Activated CD8-positive, alpha-beta T cell treated with anti-CD3 and anti-CD28 coated beads for 36 hours (primary cell): Measurements from ENCODE around the gene MAPK13. TPM values are rescaled to one million over a fixed set of nuclear protein-coding genes. Genes with fewer than 3 reads are reported as not detected.
"Not testable (repeated sequence)": the region's sequence is repeated elsewhere in the genome, so short reads cannot be mapped to it uniquely, and the experiment has no call there.

Source experiments
- ATAC-seq: fragments of 200-7000 bp; cut with Tn5 transposase; one replicate; pipeline ENCODE4 v1.10.0; 2021; ENCODE audit warnings: mild to moderate bottlenecking, moderate library complexity
- CTCF ChIA-PET: fragments of 350-600 bp; sonication (Branson Sonifier 250); formaldehyde crosslinking; loops from one replicate; lab custom pipeline; 2021; ENCODE audit warnings: antibody characterized with exemption; lab: Charles Lee
- POLR2A ChIA-PET: fragments of 350-600 bp; sonication (Branson Sonifier 250); formaldehyde crosslinking; loops from one replicate; lab custom pipeline; 2021; ENCODE audit warnings: antibody characterized with exemption; lab: Charles Lee
- DNase-seq: peaks from one replicate; pipeline ENCODE4 v3.0.0-alpha.2; 2020
- H3K27ac Mint-ChIP-seq: one replicate; pipeline ENCODE4 v1.8.0; 2021; ENCODE audit warnings: mild to moderate bottlenecking, mixed read lengths
- H3K27me3 Mint-ChIP-seq: one replicate; pipeline ENCODE4 v1.8.0; 2021; ENCODE audit warnings: mixed read lengths
- H3K36me3 Mint-ChIP-seq: one replicate; pipeline ENCODE4 v1.8.0; 2021; ENCODE audit warnings: low read depth, mixed read lengths
- H3K4me1 Mint-ChIP-seq: one replicate; pipeline ENCODE4 v1.8.0; 2021; ENCODE audit warnings: low read depth, mixed read lengths
- H3K4me3 Mint-ChIP-seq: one replicate; pipeline ENCODE4 v1.8.0; 2021; ENCODE audit warnings: mild to moderate bottlenecking, moderate library complexity, mixed read lengths
- H3K9me3 Mint-ChIP-seq: one replicate; pipeline ENCODE4 v1.8.0; 2021; ENCODE audit warnings: mixed read lengths
- CTCF ChIP-seq: fragments of 200-600 bp; IDR thresholded peaks from one replicate; pipeline ENCODE4 v1.8.0; 2022; ENCODE audit warnings: antibody characterized with exemption, mild to moderate bottlenecking
- intact Hi-C: fragments of 100-400 bp; cut with micrococcal nuclease; formaldehyde crosslinking; loops from one replicate; pipeline ENCODE4 v1.10.0; 2022
- total RNA-seq, 2 experiments: library from RNA; stranded (reverse); gene quantifications; one replicate each; pipeline ENCODE4 v1.2.3, GENCODE V29; 2021

The MAPK13 gene
- total RNA-seq, 2 experiments from 2014 or later, result 60.4 to 60.9 TPM

- H3K4me1 Mint-ChIP-seq, result peaks cover 65% of the 10 kb centered on the region
- DNase-seq (no peak), ATAC-seq (no peak)
- ChIA-PET POLR2A (interaction anchor here (1.1 kb wide), 1 partner anchor 15 kb away, joined by 3 read pairs; no protein-coding TSS in a partner anchor), CTCF (interaction anchor here (1.1 to 1.8 kb wide), 3 partner anchors 19 to 100 kb away, joined by 3 to 6 read pairs (median 3); partner anchors contain the start of gene MAPK14)
- no peak overlapping the region for H3K27ac Mint-ChIP-seq
- no peak overlapping the region for H3K4me3 Mint-ChIP-seq
- no peaks in the 10 kb centered on the region for H3K27me3 Mint-ChIP-seq
- H3K36me3 Mint-ChIP-seq, result peaks cover 8% of the 10 kb centered on the region
- intact Hi-C loops, result loop anchor here (10.0 kb wide), 1 partner anchor 237 kb away; no protein-coding TSS in a partner anchor
- TF ChIP-seq CTCF, result no peak
- H3K9me3 Mint-ChIP-seq, result no peaks in the 10 kb centered on the region
Observed at GRCh38 chr6:36127462-36128016, 2.8 kb upstream of the MAPK13 start.

- H3K27me3 Mint-ChIP-seq, result no peaks in the 10 kb centered on the region
- ChIA-PET CTCF (no interaction called here), POLR2A (no interaction called here)
- H3K36me3 Mint-ChIP-seq, result peaks cover 13% of the 10 kb centered on the region
- H3K4me3 Mint-ChIP-seq, result peak overlapping the region; percentile 4
- no peak overlapping the region for H3K27ac Mint-ChIP-seq
- ATAC-seq (no peak), DNase-seq (no peak)
- intact Hi-C loops, result loop anchor here (10.0 kb wide), 1 partner anchor 237 kb away; no protein-coding TSS in a partner anchor
- no peak for TF ChIP-seq CTCF
- H3K9me3 Mint-ChIP-seq, result no peaks in the 10 kb centered on the region
- peaks cover 65% of the 10 kb centered on the region for H3K4me1 Mint-ChIP-seq
Observed at GRCh38 chr6:36128073-36128472, 2.2 kb upstream of the MAPK13 start.

DNA sequence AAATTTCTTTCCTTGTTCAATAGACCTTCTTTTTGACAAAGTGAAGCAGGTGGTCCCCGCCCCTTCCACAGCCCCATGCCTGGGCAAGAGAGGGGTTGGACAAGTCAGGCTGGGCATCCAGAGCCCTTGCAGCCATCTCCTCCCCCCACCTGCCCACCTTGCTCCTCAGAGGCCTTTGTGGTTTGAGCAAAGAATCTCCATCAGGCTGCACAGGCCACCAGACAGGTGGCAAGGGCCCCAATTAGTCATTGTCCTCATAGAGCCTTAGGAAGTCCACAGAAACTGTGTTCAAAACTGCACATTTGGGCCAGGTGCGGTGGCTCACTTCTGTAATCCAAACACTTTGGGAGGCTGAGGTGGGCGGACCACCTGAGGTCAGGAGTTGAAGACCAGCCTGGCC lies 1.5 kb upstream of the MAPK13 start:
- intact Hi-C loops, result loop anchor here (10.0 kb wide), 1 partner anchor 236 kb away; no protein-coding TSS in a partner anchor
- Mint-ChIP-seq H3K36me3 (peaks cover 20% of the 10 kb centered on the region), H3K4me1 (peaks cover 65% of the 10 kb centered on the region), H3K27me3 (no peaks in the 10 kb centered on the region), H3K27ac (no peak overlapping the region), H3K4me3 (peak overlapping the region; percentile 80), H3K9me3 (no peaks in the 10 kb centered on the region)
- no peak for DNase-seq
- ChIA-PET CTCF (interaction anchor here (5.1 kb wide), 1 partner anchor 7 kb away, joined by 37 read pairs; no protein-coding TSS in a partner anchor), POLR2A (interaction anchor here (1.2 to 4.4 kb wide), 4 partner anchors 10 to 101 kb away, joined by 3 to 35 read pairs (median 8); partner anchors contain the start of gene MAPK14)
- no peak for ATAC-seq
- no peak for TF ChIP-seq CTCF

- CTCF ChIA-PET, result interaction anchor here (3.1 to 5.1 kb wide), 3 partner anchors 7 to 101 kb away, joined by 24 to 37 read pairs (median 26); partner anchors contain the start of gene MAPK14
- intact Hi-C loops, result loop anchor here (10.0 kb wide), 1 partner anchor 235 kb away; no protein-coding TSS in a partner anchor
- not testable (repeated sequence) for ATAC-seq, H3K27me3 Mint-ChIP-seq, H3K9me3 Mint-ChIP-seq, DNase-seq, H3K27ac Mint-ChIP-seq
- peak overlapping the region; percentile 80 for H3K4me3 Mint-ChIP-seq
- H3K36me3 Mint-ChIP-seq, result peaks cover 22% of the 10 kb centered on the region
- H3K4me1 Mint-ChIP-seq, result peaks cover 67% of the 10 kb centered on the region
- POLR2A ChIA-PET, result interaction anchor here (1.2 to 5.0 kb wide), 7 partner anchors 7 to 181 kb away, joined by 3 to 42 read pairs (median 13); partner anchors contain the start of genes BRPF3 and MAPK14
Observed at GRCh38 chr6:36129334-36129733, 979 bp upstream of the MAPK13 start.

DNA sequence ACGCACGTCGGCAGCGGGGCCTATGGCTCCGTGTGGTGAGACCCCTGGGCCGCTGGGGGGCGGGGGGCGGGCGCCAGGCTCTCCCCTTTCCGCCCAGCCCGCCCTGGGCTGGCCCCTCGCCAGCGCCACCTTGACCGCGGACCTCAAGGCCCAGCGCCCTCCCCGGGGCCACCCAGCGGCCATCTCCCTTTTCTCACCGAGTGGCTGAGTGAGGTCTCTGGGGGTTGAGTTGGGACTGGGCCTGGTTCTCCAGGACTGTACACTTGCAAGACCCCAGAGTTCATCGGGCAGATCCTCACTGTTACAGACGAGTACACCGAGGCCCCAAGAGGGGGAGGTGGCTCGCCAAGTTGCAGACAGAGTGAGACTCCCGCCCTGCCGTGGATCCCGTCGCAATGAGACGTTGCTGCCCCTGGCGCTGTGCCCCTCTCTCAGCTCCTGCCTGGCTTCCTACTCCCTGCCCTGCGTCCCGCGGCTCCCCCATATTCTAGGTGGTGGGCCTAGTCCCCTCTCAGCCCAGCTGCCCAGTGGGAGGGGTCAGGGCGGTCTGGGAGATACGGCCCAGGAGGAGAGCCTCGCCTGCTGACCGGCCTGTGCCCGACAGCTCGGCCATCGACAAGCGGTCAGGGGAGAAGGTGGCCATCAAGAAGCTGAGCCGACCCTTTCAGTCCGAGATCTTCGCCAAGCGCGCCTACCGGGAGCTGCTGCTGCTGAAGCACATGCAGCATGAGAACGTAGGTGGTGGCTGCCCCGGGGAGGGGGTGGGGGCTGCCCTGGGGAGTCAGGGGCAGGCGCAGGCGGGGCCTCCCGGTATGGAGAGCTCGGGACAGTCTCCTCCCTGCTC lies 576 bp downstream of the MAPK13 start:
- no peak for TF ChIP-seq CTCF
- H3K4me3 Mint-ChIP-seq, result peak overlapping the region; percentile 88
- ChIA-PET POLR2A (interaction anchor here (0.7 to 5.0 kb wide), 24 partner anchors 9 to 470 kb away, joined by 3 to 42 read pairs (median 5); partner anchors contain the start of genes BRPF3 and MAPK14), CTCF (interaction anchor here (0.8 to 5.1 kb wide), 13 partner anchors 9 to 171 kb away, joined by 3 to 37 read pairs (median 6); partner anchors contain the start of gene MAPK14)
- peak; percentile 90 for DNase-seq
- intact Hi-C loops, result loop anchor here (2.0 kb wide), 1 partner anchor 66 kb away; the partner anchor contains the start of gene BRPF3
- peak; percentile 79 for ATAC-seq
- no peaks in the 10 kb centered on the region for H3K27me3 Mint-ChIP-seq
- H3K36me3 Mint-ChIP-seq, result peaks cover 29% of the 10 kb centered on the region
- peak overlapping the region; percentile 96 for H3K27ac Mint-ChIP-seq
- H3K4me1 Mint-ChIP-seq, result peaks cover 58% of the 10 kb centered on the region
- no peaks in the 10 kb centered on the region for H3K9me3 Mint-ChIP-seq
